K562 treated with DMSO at 1 percent for 4 hours (cell line): ENCODE measurements around the gene RHBDL3. TPM values are rescaled to one million over a fixed set of nuclear protein-coding genes. Genes with fewer than 3 reads are reported as not detected.

Experiments used
- total RNA-seq: library from RNA; unstranded; fragments of 300-600 nt; gene quantifications from 2 replicates; pipeline ENCODE4 v1.2.3, GENCODE V29; 2022; ENCODE audit not compliant: insufficient read depth

Gene RHBDL3, protein sequence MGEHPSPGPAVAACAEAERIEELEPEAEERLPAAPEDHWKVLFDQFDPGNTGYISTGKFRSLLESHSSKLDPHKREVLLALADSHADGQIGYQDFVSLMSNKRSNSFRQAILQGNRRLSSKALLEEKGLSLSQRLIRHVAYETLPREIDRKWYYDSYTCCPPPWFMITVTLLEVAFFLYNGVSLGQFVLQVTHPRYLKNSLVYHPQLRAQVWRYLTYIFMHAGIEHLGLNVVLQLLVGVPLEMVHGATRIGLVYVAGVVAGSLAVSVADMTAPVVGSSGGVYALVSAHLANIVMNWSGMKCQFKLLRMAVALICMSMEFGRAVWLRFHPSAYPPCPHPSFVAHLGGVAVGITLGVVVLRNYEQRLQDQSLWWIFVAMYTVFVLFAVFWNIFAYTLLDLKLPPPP
- total RNA-seq, result not detected in 2 replicates

DNA sequence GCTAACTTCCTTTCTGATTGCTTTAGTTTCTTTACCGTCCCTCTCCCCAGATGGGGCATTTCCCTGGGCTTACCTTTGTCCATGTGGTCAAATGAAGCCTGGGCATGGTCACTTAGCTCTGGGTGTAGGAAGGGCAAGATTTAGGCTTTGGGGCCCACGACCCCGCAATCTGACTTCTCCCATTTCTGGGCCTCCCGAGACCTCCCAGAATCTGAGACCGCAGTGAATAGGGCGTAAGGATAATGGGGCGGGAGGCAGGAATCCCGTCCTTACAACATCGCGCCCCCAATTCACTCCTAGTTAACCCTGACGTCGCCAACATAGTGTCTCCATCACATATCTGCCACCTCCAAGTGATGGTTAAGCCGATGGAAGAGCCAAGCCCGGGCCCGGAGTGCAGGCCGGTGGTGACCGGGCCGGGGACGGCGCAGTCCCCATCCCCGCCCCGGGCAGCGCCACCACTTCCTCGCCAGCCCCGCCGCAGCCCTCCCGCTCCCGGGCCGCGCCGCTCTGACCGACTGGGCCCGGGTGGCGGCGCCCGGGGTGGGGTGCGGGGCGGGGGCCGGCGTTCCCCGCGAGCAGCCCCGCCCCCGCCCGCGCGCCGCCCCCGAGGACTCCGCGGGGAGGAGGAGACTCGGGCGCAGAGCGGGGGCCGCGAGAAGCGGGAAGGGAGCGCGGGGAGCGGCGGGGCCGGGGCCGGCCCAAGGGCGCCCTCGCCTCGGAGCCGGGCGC, at the start of gene RHBDL3:
Gene RHBDL3, plus strand, starts transcription at position 641 of the 732 bp plus-strand sequence. CDS start 358 bp downstream, outside the sequence.

DNA sequence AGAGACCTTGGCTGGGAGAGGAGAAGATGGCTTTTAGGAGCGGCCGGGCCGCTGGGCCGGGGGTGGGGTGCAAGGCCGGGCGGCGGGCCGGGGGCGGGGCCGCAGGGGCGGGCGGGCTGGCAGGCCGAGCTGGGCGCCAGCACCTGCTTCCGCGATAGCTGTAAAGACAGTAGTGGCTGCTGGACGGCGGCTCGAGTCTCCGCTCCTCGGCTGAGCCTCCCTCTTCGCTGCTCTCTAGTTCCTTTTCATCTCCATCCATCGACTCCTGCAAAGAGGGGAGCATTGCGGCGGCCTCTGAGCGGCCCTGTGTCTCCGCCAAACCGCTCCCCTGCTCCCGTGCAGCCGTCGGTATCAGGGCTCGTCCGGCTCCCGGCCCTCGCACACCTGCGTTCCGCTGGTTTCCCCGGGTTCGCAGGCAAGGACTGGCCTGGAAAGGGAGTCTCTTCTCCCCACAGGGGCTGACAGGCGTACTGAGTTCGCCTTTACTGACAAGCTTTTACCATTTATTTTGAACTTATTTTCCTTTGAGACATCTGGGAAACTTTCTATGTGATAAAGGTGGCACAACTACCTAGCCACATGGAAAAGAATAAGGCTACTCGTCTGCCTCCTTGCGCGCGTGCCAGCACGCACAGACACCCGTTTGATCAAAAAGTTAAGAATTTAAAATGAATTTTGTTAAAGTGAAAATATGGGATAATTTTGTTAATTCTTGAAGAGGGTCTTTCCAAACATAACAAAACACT, 76.4 kb downstream of the RHBDL3 start, which contains the start of gene C17orf75:
Gene C17orf75, minus strand, starts transcription at position 317 of the 746 bp plus-strand sequence. Its CDS starts 34 bp downstream, at position 283.

DNA sequence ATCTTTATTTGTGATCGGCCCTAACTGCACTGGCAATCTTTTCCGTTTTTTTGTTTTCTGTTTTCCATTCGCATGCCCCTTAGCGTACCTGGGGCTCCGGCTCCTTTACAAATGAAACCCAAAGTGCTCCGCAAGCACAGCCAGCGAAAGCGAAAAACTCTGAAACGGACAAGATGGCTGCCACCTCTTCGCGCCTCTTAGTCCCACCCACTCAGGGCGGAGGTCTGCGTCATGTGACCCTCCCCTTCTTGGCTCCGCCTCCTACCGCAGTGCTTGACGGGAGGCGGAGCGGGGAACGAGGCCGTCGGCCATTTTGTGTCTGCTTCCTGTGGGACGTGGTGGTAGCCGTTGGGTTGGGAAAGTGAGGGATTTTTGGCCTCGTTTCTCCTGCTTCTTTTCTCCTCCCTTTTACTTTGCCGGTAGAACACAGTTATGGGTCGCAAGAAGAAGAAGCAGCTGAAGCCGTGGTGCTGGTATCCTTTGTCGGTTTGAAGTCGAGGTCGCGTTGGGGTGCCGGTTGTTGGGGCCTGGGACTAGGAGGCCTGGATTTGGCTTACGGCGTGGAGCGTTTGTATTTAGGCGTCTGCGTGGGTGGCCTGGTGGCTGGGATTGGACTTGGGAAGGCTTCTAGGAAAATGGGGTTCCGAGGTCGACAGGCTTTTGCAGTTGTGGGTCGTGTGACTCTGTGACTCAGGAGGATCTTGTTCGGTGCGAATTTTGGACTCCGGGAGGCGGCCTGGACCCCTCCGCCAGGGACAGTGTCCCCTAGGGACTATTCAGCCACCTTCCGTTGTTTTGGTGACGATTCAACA, 84.4 kb downstream of the RHBDL3 start, which contains the start of gene ZNF207:
Gene ZNF207, plus strand, starts transcription at position 304 of the 812 bp plus-strand sequence. Its CDS starts 129 bp downstream, at position 433.

Other genes starting within 250 kb of the RHBDL3 start
- 18.5 and 20.0 TPM in 2 replicates for gene RHOT1, start 123.3 kb upstream of the RHBDL3 start, total RNA-seq
- 9.6 and 15.2 TPM in 2 replicates for gene C17orf75, start 76.3 kb downstream of the RHBDL3 start, total RNA-seq
- 91.6 and 113 TPM in 2 replicates for gene ZNF207, start 84.3 kb downstream of the RHBDL3 start, total RNA-seq
- gene PSMD11, start 178.7 kb downstream of the RHBDL3 start, total RNA-seq, result 37.8 and 45.3 TPM in 2 replicates
- gene CDK5R1, start 221.2 kb downstream of the RHBDL3 start, total RNA-seq, result 2.9 and 4.2 TPM in 2 replicates